D721Med (cell line): ENCODE measurements around the gene CGB8.

Experiments used
- DNase-seq: peaks from one replicate; pipeline ENCODE4 v3.0.0; 2011; ENCODE audit warnings: low spot score; ENCODE audit not compliant: insufficient read length
- FAIRE-seq: peaks from 2 replicates; lab custom pipeline; 2011; peaks lifted over from hg19 to GRCh38; lab: Jason Lieb, UNC
- CTCF ChIP-seq: IDR thresholded peaks from 2 replicates; pipeline ENCODE4 v1.5.1; 2012; ENCODE audit warnings: mild to moderate bottlenecking, control low read depth; ENCODE audit not compliant: insufficient read depth; ENCODE audit errors: missing control alignments

Gene CGB8

DNA sequence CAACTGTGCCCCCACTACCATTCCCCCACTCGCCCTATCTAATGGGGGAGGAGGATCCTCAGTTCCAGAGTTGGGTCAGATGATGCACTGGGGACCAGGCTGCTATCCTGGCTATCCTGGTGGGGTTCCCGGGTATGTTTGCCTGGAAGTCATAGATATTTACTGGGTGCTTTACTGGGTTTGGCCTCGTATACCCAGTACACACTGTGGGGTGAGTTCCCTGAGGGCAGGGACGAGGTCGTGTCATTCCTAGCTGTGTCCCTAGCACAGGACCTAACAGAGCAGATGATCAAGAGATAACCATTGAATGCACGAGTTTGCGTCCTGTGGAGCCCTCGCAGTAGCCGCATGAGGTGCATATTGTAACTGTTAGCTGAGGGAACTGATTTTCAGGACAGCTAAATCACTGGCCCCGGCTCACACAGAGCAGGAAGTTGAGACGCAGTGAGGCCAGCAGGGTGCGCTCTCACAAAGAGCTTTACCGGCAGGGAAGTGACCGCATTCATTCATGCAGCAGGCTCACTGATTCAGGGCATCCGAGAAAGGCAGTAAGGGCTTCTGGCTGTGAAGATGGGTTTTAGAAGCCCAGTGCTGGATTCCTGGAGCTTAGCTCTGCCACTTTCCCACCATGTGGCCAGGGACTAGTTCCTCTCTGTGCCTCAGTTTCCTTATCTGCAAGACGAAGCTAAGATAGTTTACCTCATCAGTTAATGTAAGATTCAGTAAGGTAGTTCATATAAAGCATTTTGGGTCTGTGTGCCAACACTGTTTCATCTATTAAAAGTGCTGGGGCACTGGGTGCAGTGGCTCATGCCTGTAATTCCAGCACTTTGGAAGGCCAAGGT, 49.2 kb downstream of the CGB8 start:
- peak; percentile 69 for TF ChIP-seq CTCF
- FAIRE-seq (no peak), DNase-seq (no peak)

- FAIRE-seq (no peak), DNase-seq (no peak)
- TF ChIP-seq CTCF, result peak; percentile 50
These were observed 50.9 kb downstream of the CGB8 start for GRCh38 chr19:48997972-48998371.
